Fibroblast of villous mesenchyme (primary cell): ENCODE data around the gene SNAPC2. TPM values are rescaled to one million over a fixed set of nuclear protein-coding genes. Genes with fewer than 3 reads are reported as not detected.

ENCODE experiments used
- DNase-seq: peaks from one replicate; pipeline ENCODE4 v3.0.0-alpha.2; 2010; ENCODE audit warnings: low read depth
- H3K4me3 ChIP-seq: 2 replicates; pipeline ENCODE4 v1.5.1; 2011; ENCODE audit warnings: low read depth, mild to moderate bottlenecking, low read length
- CTCF ChIP-seq: IDR thresholded peaks from 2 replicates; pipeline ENCODE4 v1.5.1; 2012; ENCODE audit warnings: low read depth, mild to moderate bottlenecking, low read length; ENCODE audit not compliant: insufficient read depth
- total RNA-seq: library from RNA; depleted of rRNA; stranded (reverse); fragments of >200 nt; gene quantifications from 2 replicates; pipeline ENCODE4 v1.2.3, GENCODE V29; 2012

The SNAPC2 gene
- total RNA-seq, 1 donor: 17.7 TPM

DNA sequence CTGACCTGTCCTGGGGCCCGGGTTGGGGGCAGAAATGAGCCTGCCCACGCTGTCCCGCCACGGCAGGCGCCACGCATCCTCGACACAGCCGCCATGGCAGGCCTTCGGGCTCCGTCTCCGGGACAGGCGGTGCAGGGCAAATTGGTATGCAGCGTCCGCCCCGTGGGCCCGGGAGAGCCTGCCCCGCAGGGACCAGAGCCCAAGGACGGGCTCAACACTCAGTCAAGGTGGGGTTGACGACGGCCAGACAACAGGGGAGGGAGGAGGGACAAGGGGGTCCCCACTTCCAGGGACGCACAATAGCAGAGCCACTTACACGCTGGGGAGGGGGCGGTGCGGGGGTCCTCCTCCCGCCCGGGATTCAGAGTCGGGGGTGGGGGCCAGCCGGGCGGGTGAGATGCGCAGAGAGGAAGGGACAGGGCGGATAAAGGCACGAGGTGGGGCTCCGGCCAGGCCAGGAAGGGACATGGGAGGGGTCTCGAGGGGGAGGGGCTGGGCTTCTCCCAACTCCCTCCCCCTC, 4.6 kb downstream of the SNAPC2 start:
- DNase-seq: no peak
- TF ChIP-seq CTCF: no peak
- peak overlapping the region; percentile 18 for H3K4me3 ChIP-seq

DNA sequence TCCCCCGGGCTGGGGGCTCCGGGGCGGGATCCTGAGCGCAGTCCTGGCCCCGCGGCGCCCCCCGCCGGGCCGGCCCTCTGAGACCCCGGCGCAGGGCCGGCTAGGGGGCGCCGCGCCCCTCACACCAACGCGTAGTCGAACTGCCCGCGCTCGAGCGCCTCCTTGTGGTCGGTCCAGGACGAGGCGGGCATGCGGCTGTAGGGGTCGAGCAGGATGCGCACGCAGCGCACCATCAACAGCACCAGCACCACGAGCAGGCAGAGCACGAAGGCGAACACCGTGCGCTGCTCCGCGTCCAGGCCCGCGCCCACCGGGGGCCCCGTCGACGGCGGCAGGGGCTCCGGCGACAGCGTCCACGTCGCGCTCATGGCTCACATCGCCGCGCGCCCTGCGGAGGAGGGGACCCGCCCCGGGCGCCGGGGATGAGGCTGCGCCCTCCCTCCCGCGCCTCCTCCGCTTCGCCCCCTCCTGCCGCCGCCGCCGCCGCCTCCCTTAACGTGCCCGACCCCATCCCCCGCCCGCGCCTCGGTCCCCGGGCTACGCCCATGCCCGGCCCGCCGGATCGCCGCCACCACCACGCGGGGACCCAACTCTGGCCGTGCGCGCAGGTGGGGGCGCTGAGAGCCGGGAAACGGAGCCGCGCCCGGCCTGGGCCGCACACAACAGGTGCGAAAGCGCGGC, 5.2 kb downstream of the SNAPC2 start:
- H3K4me3 ChIP-seq: peak overlapping the region; percentile 37
- DNase-seq: peak; percentile 74
- TF ChIP-seq CTCF: peak; percentile 74

- peak; percentile 22 for TF ChIP-seq CTCF
- H3K4me3 ChIP-seq: peak within 1 kb of the TSS; percentile 58
- DNase-seq: peak; percentile 54
These were observed 6.0 kb downstream of the SNAPC2 start, which contains the start of gene CTXN1 for GRCh38 chr19:7926021-7926726. CTXN1 (minus strand) TSS chr19:7926135; CDS start chr19:7925538, 597 bp downstream.

DNA sequence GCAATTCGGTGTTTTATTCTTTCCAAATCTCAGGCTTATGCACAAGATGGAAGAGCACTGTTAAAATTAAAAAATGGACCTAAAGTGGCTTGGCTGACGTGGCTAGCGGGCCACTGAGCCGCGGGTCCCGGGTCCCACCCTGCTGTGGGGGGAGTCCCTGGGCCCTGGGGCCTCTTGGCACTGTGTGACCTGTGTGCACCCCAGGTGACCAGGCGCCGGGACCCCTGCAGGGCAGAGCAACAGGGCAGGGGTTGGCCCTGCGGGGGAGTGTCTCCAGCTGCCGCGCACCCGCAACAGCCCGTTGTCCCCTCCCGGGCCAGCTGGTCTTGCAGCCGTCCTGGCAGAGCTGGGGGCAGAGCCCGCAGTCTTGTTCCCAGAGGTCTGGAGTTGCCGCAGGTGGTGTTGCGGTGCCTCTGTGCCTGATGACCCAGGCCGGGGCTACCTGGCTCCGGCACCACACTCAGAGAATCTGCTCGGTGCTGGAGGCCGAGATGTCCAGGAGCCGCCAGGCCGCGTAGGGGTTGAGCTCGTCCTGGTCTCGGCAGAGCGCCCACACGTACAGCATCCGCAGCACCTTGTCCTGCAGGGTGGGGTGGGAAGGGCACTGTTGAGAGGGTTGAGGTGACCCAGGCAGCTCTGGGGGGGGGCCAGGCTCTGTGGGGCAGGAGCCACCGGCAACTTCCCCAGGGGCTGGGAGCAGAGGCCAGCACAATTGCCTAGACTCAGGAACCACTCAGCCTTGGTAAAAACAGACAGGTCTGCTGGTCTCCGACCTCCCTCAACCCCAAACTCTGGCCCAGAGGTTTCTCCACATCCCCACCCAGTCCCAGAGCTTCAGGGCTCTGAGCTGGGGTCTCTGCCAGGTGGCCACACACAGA, 6.8 kb downstream of the SNAPC2 start:
- no peak for DNase-seq
- no peak overlapping the region for H3K4me3 ChIP-seq
- no peak for TF ChIP-seq CTCF

DNA sequence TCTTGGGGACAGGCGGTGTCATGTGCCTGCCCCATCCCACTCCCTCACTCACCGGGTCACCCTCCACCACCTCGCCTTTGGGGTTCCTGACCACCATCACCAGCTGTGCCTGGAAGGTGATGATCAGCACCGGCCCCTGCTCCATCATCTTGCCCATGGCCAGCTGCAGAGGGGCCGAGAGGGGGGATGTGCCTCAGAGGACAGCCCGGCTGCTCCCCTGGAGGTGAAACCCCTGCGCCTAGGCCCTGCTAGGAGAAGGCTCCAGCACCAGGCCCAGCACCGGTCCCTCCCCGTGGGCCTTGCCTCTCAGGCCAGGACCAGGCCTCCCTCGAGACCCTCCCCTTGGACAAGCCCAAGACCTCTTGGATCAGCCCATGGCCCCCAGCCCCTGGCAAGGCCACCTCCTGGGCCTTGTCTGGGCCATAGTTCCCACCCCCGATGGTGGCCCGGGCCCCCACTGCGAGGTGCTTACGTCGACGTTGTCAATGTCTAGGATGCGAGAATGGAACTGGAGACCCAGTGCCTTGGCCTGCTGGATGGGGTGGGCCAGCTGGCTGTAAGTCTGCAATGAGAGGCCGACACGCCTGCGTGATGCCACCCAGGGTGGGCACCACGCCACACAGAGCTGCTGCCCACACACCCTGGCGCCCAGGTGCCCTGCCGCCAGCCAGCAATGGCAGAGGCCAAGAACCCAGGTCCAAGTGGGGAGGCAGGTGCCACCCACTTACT, 7.6 kb downstream of the SNAPC2 start:
- H3K4me3 ChIP-seq: no peak overlapping the region
- no peak for DNase-seq
- no peak for TF ChIP-seq CTCF

DNA sequence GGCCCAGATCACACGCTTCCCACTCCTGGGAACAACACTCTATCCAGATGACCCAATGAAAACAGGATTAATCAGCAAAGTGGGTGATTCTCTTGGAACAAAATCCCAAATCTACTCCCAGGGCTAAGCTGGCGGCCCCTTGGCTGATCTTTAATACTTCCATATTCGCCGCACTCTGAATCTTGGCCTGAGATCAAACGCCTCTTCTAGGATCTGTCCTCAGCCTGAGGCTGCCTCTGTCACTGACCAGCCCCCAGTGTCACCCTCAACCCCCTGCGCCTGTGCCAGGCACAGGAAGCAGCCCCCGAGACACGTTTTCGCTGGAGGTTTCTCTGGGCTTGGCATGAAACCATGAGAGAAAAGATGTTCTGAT, 8.2 kb downstream of the SNAPC2 start:
- peak overlapping the region; percentile 10 for H3K4me3 ChIP-seq
- TF ChIP-seq CTCF: no peak
- DNase-seq: no peak
